SK-N-SH treated with all-trans-retinoic acid at 6 μM for 48 hours (cell line): ENCODE data around the gene UBE2H.

Source experiments
- ESRRG ChIP-seq: fragments of 250-450 bp; sonication (Bioruptor Pico); IDR thresholded peaks from 2 replicates; pipeline ENCODE4 v1.6.1; 2021; ENCODE audit warnings: mild to moderate bottlenecking
- RARB ChIP-seq: fragments of 250-450 bp; sonication (Bioruptor Pico); IDR thresholded peaks from 2 replicates; pipeline ENCODE4 v1.8.0; 2021; ENCODE audit warnings: mild to moderate bottlenecking, moderate library complexity
- ZFP3 ChIP-seq: fragments of 250-450 bp; sonication (Bioruptor Pico); IDR thresholded peaks from 2 replicates; pipeline ENCODE4 v1.5.0; 2020; ENCODE audit warnings: mild to moderate bottlenecking, moderate library complexity
- TF ChIP-seq, protein P1 (sequence below): fragments of 250-450 bp; sonication (Bioruptor Pico); IDR thresholded peaks from 2 replicates; pipeline ENCODE4 v1.5.0; 2020; ENCODE audit warnings: mild to moderate bottlenecking, moderate library complexity

DNA sequence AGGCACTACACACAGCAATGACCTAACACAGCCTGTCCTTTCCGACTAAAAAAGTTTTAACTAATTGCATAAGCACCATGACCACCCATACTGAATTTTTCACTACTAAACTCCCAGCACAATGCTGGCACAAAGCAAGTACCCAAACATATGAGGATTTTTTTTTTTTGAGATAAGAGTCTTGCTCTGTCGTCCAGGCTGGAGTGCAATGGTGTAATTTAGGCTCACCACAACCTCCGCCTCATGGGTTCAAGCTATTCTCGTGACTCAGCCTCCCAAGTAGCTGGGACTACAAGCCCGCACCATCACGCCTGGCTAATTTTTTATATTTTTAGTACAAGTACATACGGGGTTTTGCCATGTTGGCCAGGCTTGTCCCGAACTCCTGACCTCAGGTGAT is 5.1 kb downstream of the UBE2H start:
- TF ChIP-seq ESRRG (CRISPR knock-in tag) (no peak), RARB (CRISPR knock-in tag) (no peak), ZFP3 (CRISPR knock-in tag) (no peak)
- TF ChIP-seq, protein P1, sequence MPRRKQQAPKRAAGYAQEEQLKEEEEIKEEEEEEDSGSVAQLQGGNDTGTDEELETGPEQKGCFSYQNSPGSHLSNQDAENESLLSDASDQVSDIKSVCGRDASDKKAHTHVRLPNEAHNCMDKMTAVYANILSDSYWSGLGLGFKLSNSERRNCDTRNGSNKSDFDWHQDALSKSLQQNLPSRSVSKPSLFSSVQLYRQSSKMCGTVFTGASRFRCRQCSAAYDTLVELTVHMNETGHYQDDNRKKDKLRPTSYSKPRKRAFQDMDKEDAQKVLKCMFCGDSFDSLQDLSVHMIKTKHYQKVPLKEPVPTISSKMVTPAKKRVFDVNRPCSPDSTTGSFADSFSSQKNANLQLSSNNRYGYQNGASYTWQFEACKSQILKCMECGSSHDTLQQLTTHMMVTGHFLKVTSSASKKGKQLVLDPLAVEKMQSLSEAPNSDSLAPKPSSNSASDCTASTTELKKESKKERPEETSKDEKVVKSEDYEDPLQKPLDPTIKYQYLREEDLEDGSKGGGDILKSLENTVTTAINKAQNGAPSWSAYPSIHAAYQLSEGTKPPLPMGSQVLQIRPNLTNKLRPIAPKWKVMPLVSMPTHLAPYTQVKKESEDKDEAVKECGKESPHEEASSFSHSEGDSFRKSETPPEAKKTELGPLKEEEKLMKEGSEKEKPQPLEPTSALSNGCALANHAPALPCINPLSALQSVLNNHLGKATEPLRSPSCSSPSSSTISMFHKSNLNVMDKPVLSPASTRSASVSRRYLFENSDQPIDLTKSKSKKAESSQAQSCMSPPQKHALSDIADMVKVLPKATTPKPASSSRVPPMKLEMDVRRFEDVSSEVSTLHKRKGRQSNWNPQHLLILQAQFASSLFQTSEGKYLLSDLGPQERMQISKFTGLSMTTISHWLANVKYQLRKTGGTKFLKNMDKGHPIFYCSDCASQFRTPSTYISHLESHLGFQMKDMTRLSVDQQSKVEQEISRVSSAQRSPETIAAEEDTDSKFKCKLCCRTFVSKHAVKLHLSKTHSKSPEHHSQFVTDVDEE (CRISPR knock-in tag) = no peak
